ENCODE measurements around the gene SIRT2.
A peak's percentile ranks its signal among the peaks of the same experiment; 100 is the strongest.
"Not testable (repeated sequence)": the region's sequence is repeated elsewhere in the genome, so short reads cannot be mapped to it uniquely, and the experiment has no call there.

The SIRT2 gene

DNA sequence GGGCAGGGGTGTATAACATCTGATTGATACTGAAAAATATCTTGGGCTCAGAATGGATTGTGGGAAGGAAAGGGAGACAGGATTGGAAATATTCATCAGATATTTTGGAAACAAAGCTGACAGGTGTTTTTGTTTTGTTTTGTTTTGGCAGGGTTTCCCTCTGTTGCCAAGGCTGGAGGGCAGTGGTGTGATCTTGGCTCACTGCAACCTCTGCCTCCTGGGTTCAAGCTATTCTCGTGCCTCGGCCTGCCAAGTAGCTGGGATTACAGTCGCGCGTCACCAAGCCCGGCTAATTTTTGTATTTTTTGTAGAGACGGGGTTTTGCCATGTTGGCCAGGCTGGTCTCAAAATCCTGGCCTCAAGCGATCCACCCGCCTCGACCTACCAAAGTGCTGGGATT is 26.0 kb downstream of the SIRT2 start:
- H3K4me1 Mint-ChIP-seq (ENCODE audit: low read depth), result peaks cover 49% of the 10 kb centered on the region
- DNase-seq, H3K4me3 Mint-ChIP-seq, H3K9me3 Mint-ChIP-seq, H3K27me3 Mint-ChIP-seq: not testable (repeated sequence)
- peak overlapping the region; percentile 68 for H3K27ac Mint-ChIP-seq
- H3K36me3 Mint-ChIP-seq (ENCODE audit: low read depth), result peaks cover 72% of the 10 kb centered on the region

DNA sequence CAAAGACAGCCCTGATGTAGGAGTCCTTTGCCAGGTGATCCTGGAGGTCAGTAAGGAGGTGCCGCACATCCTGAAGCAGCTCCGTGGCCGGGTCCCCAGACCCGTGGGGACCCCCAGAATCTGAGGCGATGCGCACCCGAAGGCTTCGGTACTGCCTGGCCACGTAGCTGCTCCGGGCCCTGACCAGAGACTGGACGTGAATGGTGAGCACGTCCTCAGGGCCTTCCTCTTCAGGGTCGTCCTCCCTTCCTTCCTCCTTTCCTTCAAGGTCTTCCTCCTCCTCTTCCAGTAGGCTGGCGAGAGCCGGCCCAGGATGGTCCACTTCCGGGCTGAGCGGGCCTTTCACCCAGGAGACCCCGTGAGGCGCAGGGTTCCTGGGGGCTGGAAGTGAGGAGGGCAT is 28.8 kb downstream of the SIRT2 start:
- H3K4me1 Mint-ChIP-seq (ENCODE audit: low read depth), result peaks cover 39% of the 10 kb centered on the region
- H3K27me3 Mint-ChIP-seq, result no peaks in the 10 kb centered on the region
- peaks cover 73% of the 10 kb centered on the region for H3K36me3 Mint-ChIP-seq (ENCODE audit: low read depth)
- H3K9me3 Mint-ChIP-seq, result no peaks in the 10 kb centered on the region
- H3K4me3 Mint-ChIP-seq, result peak overlapping the region; percentile 89
- no peak for DNase-seq
- H3K27ac Mint-ChIP-seq, result peak overlapping the region; percentile 92

DNA sequence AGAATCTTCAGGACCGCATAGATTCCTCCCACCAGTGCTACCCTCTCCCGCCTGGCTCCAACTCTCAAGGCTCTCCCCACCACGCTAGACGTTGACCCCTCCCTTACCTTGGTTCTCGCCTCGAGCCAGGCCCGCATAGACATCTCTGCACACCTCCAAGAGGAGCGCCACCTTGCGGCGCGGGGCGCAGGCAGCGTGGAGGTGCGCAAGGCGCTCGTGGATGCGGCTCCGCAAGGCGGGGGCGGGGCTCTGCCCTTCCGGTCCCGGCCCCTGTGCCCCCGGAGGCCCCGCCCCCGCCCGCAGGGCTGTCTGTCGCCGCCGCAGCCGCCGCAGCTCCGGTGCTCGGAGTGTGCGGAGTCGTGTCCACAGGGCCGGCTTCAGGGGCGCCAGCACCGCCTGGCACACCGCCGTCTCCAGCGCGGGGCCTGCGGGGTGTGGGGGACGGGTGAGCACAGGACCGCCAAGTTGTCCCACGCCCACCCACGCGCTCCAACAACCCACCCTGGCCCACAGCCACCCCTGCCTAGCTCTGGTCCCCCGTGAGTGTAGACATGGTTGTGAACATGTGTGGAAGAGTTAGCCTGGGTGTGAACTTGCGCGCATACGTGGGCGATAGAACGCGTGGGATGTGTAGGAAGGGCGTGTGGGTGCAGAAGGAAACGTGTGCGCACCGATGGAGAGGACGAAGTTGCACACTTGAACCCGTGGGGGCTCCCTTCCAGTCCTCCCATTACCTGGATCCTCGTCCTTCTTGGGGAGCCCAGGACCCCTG is 29.4 kb downstream of the SIRT2 start:
- Mint-ChIP-seq H3K36me3 (ENCODE audit: low read depth) (peaks cover 75% of the 10 kb centered on the region), H3K4me1 (ENCODE audit: low read depth) (peaks cover 45% of the 10 kb centered on the region), H3K4me3 (peak overlapping the region; percentile 89)

DNA sequence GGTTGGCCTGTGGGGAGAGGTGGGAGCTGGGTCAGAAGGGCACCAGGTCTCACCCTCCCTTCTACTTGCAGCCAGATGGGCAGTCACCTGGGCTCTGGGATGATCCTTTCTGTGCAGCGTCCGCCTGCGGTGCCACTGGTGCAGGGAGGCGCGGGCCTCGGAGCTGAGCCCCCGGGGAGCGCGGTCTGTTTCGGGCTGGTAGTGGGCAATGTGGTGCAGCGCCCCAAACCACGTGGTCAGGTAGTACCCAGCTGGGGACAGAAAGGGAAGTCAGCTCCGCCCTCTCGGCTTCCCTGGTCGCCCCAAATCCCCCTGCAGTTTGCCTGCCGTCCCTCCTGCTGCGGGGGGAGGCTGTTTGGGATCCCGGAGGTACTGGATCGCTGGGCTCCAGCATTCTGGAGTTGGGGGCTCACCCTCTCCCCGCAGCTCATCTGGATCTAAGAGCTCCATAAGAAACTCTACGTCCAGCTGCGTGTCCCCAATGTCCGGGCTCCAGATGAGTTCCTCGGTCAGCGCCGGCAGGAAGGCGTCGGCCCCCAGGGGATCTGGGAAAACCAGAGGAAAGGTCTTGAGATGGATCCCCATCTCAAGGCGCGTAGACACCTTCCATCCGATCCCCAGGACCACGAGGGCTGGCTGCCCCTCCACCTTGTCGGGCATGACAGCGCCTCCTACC is 30.1 kb downstream of the SIRT2 start:
- H3K36me3 Mint-ChIP-seq (ENCODE audit: low read depth), result peaks cover 72% of the 10 kb centered on the region
- peak overlapping the region; percentile 95 for H3K27ac Mint-ChIP-seq
- peak overlapping the region; percentile 89 for H3K4me3 Mint-ChIP-seq
- peaks cover 52% of the 10 kb centered on the region for H3K4me1 Mint-ChIP-seq (ENCODE audit: low read depth)
- H3K9me3 Mint-ChIP-seq, result no peaks in the 10 kb centered on the region
- no peaks in the 10 kb centered on the region for H3K27me3 Mint-ChIP-seq
- peak; percentile 70 for DNase-seq

More for the DNA sequence above, 29.4 kb downstream of the SIRT2 start:
- H3K9me3 Mint-ChIP-seq, result no peaks in the 10 kb centered on the region
- no peaks in the 10 kb centered on the region for H3K27me3 Mint-ChIP-seq
- peak overlapping the region; percentile 95 for H3K27ac Mint-ChIP-seq
- DNase-seq, result peak; percentile 94

DNA sequence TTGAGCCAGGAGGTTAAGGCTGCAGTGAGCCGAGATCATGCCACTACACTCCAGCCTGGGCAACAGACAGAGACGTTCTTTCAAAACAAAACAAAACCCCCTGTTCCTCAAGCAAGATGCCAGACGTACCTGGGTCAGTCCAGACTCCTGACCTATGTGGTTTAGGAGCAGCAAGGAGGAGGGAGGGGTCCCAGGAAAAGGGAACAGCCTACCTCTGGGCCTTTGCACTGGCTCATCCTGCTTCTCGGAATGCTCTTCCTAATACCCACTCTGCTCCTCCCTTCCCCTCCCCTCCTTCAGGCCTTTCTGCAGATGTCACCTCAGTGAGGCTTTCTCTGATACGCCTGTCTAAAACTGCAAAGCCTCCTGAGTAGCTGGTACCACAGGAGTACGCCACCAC is 30.9 kb downstream of the SIRT2 start:
- Mint-ChIP-seq H3K4me1 (ENCODE audit: low read depth) (peaks cover 54% of the 10 kb centered on the region), H3K27me3 (no peaks in the 10 kb centered on the region), H3K9me3 (no peaks in the 10 kb centered on the region), H3K27ac (peak overlapping the region; percentile 95), H3K36me3 (ENCODE audit: low read depth) (peaks cover 65% of the 10 kb centered on the region), H3K4me3 (peak overlapping the region; percentile 89)
- no peak for DNase-seq

DNA sequence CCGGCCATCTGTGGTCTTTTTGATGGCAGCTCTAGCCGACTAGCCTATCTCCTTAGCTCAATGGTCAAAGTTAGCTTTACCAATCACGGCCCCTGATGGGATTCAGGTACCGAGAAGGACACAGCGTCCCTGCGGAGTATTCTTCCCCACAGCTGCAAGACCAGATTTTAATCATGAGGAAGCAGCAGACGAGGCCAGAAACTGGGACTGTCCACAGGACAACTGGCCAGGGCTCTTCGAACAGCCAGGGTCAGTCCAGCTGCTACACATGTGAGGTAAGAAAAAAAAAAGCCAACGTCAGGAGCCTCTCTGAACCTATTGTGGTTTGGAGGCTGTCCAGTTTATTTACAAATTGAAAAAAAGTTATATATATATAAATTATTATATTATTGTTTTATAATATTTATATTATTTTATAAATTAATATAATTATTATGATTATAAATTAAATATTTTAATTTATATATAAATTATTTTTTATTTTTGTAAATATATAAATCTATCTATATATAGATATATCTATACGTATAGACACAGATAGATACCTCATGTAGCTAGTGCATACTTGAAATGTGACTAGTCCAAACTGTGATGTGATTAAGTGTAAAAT is 32.1 kb downstream of the SIRT2 start:
- Mint-ChIP-seq H3K36me3 (ENCODE audit: low read depth) (peaks cover 57% of the 10 kb centered on the region), H3K27ac (peak overlapping the region; percentile 41), H3K9me3 (no peaks in the 10 kb centered on the region), H3K27me3 (no peaks in the 10 kb centered on the region), H3K4me3 (no peak overlapping the region), H3K4me1 (ENCODE audit: low read depth) (peaks cover 51% of the 10 kb centered on the region)
- no peak for DNase-seq

DNA sequence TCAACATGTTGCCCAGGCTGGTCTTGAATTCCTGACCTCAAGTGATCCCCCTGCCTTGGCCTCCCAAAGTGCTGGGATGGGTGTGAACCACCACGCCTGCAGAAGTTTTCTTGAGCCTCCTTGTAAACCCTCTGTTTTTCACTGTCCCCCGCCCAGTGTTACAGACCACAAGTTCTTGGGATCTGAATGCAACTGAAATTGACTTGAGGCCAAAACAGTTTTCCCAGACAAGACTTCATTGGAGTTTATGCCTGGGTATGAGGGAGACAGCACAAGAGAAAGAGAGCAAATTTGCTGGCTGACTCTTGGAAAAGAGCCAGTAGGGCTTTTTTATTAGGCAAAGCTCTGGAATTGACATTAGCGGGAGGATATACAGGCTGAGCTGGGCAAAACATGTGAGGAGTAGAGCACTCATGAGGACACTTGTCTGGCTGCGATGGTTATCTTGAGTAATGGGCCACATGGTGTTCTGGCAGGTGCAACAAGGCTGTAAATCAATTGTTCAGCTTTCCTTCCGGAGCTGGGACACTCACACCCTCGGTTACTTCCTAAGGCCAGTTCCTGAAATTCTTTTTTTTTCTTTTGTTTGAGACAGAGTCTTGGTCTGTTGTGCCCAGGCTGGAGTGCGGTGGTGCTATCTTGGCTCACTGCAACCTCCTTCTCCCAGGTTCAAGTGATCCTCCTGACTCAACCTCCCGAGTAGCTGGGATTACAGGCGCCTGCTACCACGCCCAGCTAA is 36.9 kb downstream of the SIRT2 start:
- H3K27ac Mint-ChIP-seq, result peak overlapping the region; percentile 23
- peaks cover 41% of the 10 kb centered on the region for H3K4me1 Mint-ChIP-seq (ENCODE audit: low read depth)
- peaks cover 17% of the 10 kb centered on the region for H3K36me3 Mint-ChIP-seq (ENCODE audit: low read depth)
- no peak overlapping the region for H3K4me3 Mint-ChIP-seq
- no peaks in the 10 kb centered on the region for H3K9me3 Mint-ChIP-seq
- H3K27me3 Mint-ChIP-seq, result no peaks in the 10 kb centered on the region
- DNase-seq, result no peak

DNA sequence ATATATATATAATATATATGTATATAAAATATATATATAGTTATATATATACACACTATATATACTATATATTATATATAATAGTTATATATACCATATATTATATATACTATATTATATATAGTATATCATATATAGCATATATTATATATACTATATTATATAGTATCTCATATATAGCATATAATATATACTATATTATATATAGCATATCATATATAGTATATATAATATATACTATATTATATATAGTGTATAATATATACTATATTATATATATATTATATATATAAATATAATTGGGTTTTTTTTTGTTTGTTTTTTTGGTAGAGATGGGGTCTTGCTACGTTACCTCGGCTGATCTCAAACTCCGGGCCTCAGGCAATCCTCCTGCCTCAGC is 38.0 kb downstream of the SIRT2 start:
- Mint-ChIP-seq H3K27me3 (no peaks in the 10 kb centered on the region), H3K4me1 (ENCODE audit: low read depth) (peaks cover 45% of the 10 kb centered on the region), H3K4me3 (no peak overlapping the region), H3K36me3 (ENCODE audit: low read depth) (peaks cover 10% of the 10 kb centered on the region), H3K27ac (no peak overlapping the region), H3K9me3 (peaks cover 2% of the 10 kb centered on the region)
- DNase-seq, result no peak

DNA sequence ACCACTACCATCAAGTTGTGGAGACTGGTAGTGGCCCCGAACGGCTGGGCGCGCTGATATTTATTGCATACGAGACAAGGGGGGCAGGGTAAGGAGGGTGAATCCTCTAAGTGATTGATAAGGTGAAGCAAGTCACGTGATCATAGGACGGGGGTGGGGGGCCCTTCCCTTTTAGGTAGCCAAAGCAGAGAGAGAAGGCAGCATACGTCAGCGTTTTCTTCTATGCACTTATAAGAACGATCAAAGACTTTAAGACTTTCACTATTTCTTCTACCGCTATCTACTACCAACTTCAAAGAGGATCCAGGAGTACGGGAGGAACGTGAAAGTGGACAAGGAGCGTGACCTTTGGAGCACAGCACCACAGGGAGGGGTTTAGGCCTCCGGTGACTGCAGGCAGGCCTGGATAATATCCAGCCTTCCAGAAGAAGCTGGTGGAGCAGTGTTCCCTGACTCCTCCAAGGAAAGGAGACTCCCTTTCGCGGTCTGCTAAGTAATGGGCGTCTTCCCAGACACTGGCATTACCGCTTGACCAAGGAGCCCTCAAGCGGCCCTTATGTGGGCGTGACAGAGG is 39.7 kb downstream of the SIRT2 start:
- not testable (repeated sequence) for H3K36me3 Mint-ChIP-seq (ENCODE audit: low read depth); H3K27me3 Mint-ChIP-seq; H3K27ac Mint-ChIP-seq; DNase-seq; H3K4me3 Mint-ChIP-seq; H3K9me3 Mint-ChIP-seq
- H3K4me1 Mint-ChIP-seq (ENCODE audit: low read depth), result peaks cover 31% of the 10 kb centered on the region

DNA sequence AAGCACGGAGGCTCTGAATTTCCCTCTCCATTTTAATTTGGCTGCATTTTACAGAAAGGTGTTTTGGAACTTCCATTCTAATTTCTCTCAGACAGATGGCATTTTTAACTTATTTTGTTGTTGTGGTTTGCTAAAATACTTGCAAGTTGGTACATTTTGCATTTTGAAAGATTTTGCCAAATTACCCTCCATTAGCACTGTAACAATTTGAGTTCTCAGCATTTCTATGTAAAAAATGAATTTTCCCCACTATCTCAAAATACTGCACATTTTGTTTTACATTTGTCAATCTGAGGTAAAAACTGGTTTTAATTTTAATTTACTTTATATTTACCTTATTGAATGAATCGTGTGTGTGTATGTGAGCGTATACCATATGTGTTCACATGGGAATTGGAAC is 42.6 kb downstream of the SIRT2 start:
- Mint-ChIP-seq H3K4me1 (ENCODE audit: low read depth) (peaks cover 34% of the 10 kb centered on the region), H3K27ac (peak overlapping the region; percentile 88), H3K9me3 (peaks cover 2% of the 10 kb centered on the region), H3K36me3 (ENCODE audit: low read depth) (peaks cover 5% of the 10 kb centered on the region), H3K4me3 (peak overlapping the region; percentile 29), H3K27me3 (no peaks in the 10 kb centered on the region)
- DNase-seq, result no peak

DNA sequence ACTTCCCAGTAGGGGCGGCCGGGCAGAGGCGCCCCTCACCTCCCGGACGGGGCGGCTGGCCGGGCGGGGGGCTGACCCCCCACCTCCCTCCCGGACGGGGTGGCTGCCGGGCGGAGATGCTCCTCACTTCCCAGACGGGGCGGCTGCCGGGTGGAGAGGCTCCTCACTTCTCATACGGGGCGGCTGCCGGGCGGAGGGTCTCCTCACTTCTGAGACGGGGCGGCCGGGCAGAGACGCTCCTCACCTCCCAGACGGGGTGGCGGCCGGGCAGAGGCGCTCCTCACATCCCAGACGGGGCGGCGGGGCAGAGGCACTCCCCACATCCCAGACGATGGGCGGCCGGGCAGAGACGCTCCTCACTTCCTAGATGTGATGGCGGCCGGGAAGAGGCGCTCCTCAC is 43.7 kb downstream of the SIRT2 start:
- peaks cover 42% of the 10 kb centered on the region for H3K4me1 Mint-ChIP-seq (ENCODE audit: low read depth)

DNA sequence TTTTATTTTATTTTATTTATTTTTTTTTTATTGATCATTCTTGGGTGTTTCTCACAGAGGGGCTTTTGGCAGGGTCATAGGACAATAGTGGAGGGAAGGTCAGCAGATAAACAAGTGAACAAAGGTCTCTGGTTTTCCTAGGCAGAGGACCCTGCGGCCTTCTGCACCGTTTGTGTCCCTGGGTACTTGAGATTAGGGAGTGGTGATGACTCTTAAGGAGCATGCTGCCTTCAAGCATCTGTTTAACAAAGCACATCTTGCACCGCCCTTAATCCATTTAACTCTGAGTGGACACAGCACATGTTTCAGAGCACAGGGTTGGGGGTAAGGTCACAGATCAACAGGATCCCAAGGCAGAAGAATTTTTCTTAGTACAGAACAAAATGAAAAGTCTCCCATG is 44.5 kb downstream of the SIRT2 start:
- not testable (repeated sequence) for H3K4me3 Mint-ChIP-seq, DNase-seq, H3K27me3 Mint-ChIP-seq, H3K9me3 Mint-ChIP-seq, H3K27ac Mint-ChIP-seq
- H3K4me1 Mint-ChIP-seq (ENCODE audit: low read depth), result peaks cover 42% of the 10 kb centered on the region
- H3K36me3 Mint-ChIP-seq (ENCODE audit: low read depth), result peaks cover 17% of the 10 kb centered on the region

More for the DNA sequence above, 43.7 kb downstream of the SIRT2 start:
- peak overlapping the region; percentile 50 for H3K4me3 Mint-ChIP-seq
- not testable (repeated sequence) for DNase-seq, H3K27ac Mint-ChIP-seq, H3K27me3 Mint-ChIP-seq, H3K9me3 Mint-ChIP-seq
- peaks cover 15% of the 10 kb centered on the region for H3K36me3 Mint-ChIP-seq (ENCODE audit: low read depth)

DNA sequence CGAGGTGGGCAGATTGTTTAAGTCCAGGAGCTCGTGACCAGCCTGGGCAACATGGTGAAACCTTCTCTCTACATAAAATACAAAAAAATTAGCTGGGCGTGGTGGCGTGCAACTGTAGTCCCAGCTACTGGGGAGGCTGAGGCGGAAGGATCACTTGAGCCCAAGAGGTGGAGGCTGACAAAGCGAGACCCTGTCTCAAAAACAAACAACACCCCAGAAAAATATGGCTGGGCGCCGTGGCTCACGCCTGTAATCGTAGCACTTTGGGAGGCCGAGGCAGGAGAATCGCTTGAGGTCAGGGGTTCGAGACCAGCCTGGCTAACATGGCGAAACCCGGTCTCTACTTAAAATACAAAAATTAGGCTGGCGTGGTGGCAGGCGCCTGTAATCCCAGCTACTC is 46.2 kb downstream of the SIRT2 start:
- peaks cover 46% of the 10 kb centered on the region for H3K4me1 Mint-ChIP-seq (ENCODE audit: low read depth)

More for the DNA sequence above, 46.2 kb downstream of the SIRT2 start:
- DNase-seq, result no peak
- peaks cover 29% of the 10 kb centered on the region for H3K36me3 Mint-ChIP-seq (ENCODE audit: low read depth)
- H3K27me3 Mint-ChIP-seq, result no peaks in the 10 kb centered on the region
- peak overlapping the region; percentile 97 for H3K27ac Mint-ChIP-seq
- peaks cover 2% of the 10 kb centered on the region for H3K9me3 Mint-ChIP-seq
- H3K4me3 Mint-ChIP-seq, result peak overlapping the region; percentile 92
